Glutamatergic neuron (in vitro differentiated cells): ENCODE measurements around the gene COL2A1. TPM values are rescaled to one million over a fixed set of nuclear protein-coding genes. Genes with fewer than 3 reads are reported as not detected.
"Not testable (repeated sequence)": the region's sequence is repeated elsewhere in the genome, so short reads cannot be mapped to it uniquely, and the experiment has no call there.

Experiments
- DNase-seq: peaks from one replicate; pipeline ENCODE4 v3.0.0; 2022
- H3K27ac Mint-ChIP-seq: one replicate; pipeline ENCODE4 v1.8.0; 2020; ENCODE audit warnings: mild to moderate bottlenecking, mixed read lengths, inconsistent platforms; ENCODE audit not compliant: unreplicated experiment
- H3K27me3 Mint-ChIP-seq: one replicate; pipeline ENCODE4 v1.8.0; 2020; ENCODE audit warnings: mild to moderate bottlenecking, moderate library complexity, mixed read lengths, inconsistent platforms; ENCODE audit not compliant: unreplicated experiment
- H3K36me3 Mint-ChIP-seq: one replicate; pipeline ENCODE4 v1.8.0; 2020; ENCODE audit warnings: mild to moderate bottlenecking, mixed read lengths, inconsistent platforms; ENCODE audit not compliant: unreplicated experiment
- H3K4me1 Mint-ChIP-seq: one replicate; pipeline ENCODE4 v1.8.0; 2020; ENCODE audit warnings: mild to moderate bottlenecking, low read depth, mixed read lengths, inconsistent platforms; ENCODE audit not compliant: unreplicated experiment
- H3K4me3 Mint-ChIP-seq: one replicate; pipeline ENCODE4 v1.8.0; 2020; ENCODE audit warnings: mild to moderate bottlenecking, mixed read lengths, inconsistent platforms; ENCODE audit not compliant: unreplicated experiment
- H3K9me3 Mint-ChIP-seq: one replicate; pipeline ENCODE4 v1.8.0; 2020; ENCODE audit warnings: mild to moderate bottlenecking, moderate library complexity, mixed read lengths, inconsistent platforms; ENCODE audit not compliant: unreplicated experiment
- CTCF ChIP-seq: fragments of 200-600 bp; sonication (generic); IDR thresholded peaks from one replicate; pipeline ENCODE4 v1.5.0; 2021; ENCODE audit not compliant: partially characterized antibody, unreplicated experiment
- total RNA-seq: library from RNA; stranded (reverse); fragmentation: NEBNext Ultra II Directional; extraction: Animal tissue kit (Norgen Biotek cat#: 25700); gene quantifications from one replicate; pipeline ENCODE4 v1.2.1, GENCODE V29; 2021; ENCODE audit not compliant: unreplicated experiment

The COL2A1 gene
- total RNA-seq, 1 donor from 2014 or later, result 0.34 TPM

- peaks cover 2% of the 10 kb centered on the region for H3K4me1 Mint-ChIP-seq
- TF ChIP-seq CTCF, result no peak
- peak overlapping the region; percentile 97 for H3K4me3 Mint-ChIP-seq
- H3K27ac Mint-ChIP-seq, result no peak overlapping the region
- peaks cover 7% of the 10 kb centered on the region for H3K27me3 Mint-ChIP-seq
- peaks cover 7% of the 10 kb centered on the region for H3K9me3 Mint-ChIP-seq
- peak; percentile 49 for DNase-seq
- peaks cover 7% of the 10 kb centered on the region for H3K36me3 Mint-ChIP-seq
Measured at GRCh38 chr12:47964106-47964728, 40.1 kb downstream of the COL2A1 start.

- Mint-ChIP-seq H3K27me3 (peaks cover 7% of the 10 kb centered on the region), H3K4me3 (peak within 1 kb of the TSS; percentile 97), H3K4me1 (peaks cover 2% of the 10 kb centered on the region), H3K9me3 (peaks cover 7% of the 10 kb centered on the region), H3K36me3 (peaks cover 9% of the 10 kb centered on the region), H3K27ac (no peak within 1 kb of the TSS)
- DNase-seq, result peak; percentile 94
- peak; percentile 95 for TF ChIP-seq CTCF
Measured at GRCh38 chr12:47963340-47964040, 40.8 kb downstream of the COL2A1 start, which contains the start of gene TMEM106C. Gene TMEM106C, plus strand, starts transcription at chr12:47963596. Its CDS starts 641 bp downstream, at chr12:47964237.

- Mint-ChIP-seq H3K27me3 (peaks cover 7% of the 10 kb centered on the region), H3K9me3 (peaks cover 7% of the 10 kb centered on the region), H3K27ac (no peak overlapping the region), H3K36me3 (peaks cover 17% of the 10 kb centered on the region), H3K4me1 (peaks cover 2% of the 10 kb centered on the region), H3K4me3 (no peak overlapping the region)
- TF ChIP-seq CTCF, result no peak
- DNase-seq, result no peak
Measured at GRCh38 chr12:47962198-47962597, 42.1 kb downstream of the COL2A1 start.

- not testable (repeated sequence) for H3K4me1 Mint-ChIP-seq, H3K4me3 Mint-ChIP-seq, H3K27me3 Mint-ChIP-seq, DNase-seq, H3K27ac Mint-ChIP-seq
- H3K9me3 Mint-ChIP-seq, result peaks cover 11% of the 10 kb centered on the region
- H3K36me3 Mint-ChIP-seq, result peaks cover 26% of the 10 kb centered on the region
Measured at GRCh38 chr12:47957671-47958070, 46.6 kb downstream of the COL2A1 start.

- peaks cover 26% of the 10 kb centered on the region for H3K36me3 Mint-ChIP-seq
- no peak overlapping the region for H3K4me3 Mint-ChIP-seq
- no peaks in the 10 kb centered on the region for H3K4me1 Mint-ChIP-seq
- H3K27me3 Mint-ChIP-seq, result peaks cover 3% of the 10 kb centered on the region
- no peak overlapping the region for H3K27ac Mint-ChIP-seq
- no peak for TF ChIP-seq CTCF
- H3K9me3 Mint-ChIP-seq, result peaks cover 9% of the 10 kb centered on the region
- DNase-seq, result no peak
Measured at GRCh38 chr12:47955059-47955458, 49.2 kb downstream of the COL2A1 start.
